A673 (cell line): Measurements from ENCODE around the gene MDN1.

ENCODE experiments used
- EZH2 ChIP-seq: fragments of 200-600 bp; sonication (generic); IDR thresholded peaks from 2 replicates; pipeline ENCODE4 v1.6.1; 2017; ENCODE audit warnings: borderline replicate concordance, low read depth, mild to moderate bottlenecking, mixed read lengths, antibody characterized with exemption, low read length; ENCODE audit not compliant: poor library complexity, severe bottlenecking
- TF ChIP-seq, protein P1 (sequence below): fragments of 300-800, 200-600 bp; sonication (generic); conservative IDR thresholded peaks from 2 replicates; pipeline ENCODE4 v1.5.1; 2017; ENCODE audit warnings: low read depth, mild to moderate bottlenecking, antibody characterized with exemption, low read length, moderate library complexity, mixed read lengths

DNA sequence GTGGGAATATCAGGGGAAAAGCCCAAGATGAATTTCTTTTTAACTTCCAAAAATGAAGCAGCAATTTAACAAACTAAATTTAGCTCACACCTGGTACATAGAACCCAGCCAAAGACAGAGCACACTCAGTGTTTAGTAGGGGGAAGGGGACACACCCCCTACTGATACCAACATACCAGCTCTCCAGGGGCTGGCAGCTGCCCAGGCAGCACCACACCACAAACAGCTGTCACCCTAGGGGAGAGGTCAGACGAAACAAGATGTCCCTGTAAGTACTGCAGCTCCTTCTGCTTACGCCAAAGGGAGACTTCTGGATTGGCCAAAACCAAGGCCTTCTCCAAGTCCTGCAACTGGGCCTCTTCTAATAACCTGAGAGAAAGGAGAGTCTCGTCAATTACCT is 26.0 kb downstream of the MDN1 start:
- TF ChIP-seq, protein P1, sequence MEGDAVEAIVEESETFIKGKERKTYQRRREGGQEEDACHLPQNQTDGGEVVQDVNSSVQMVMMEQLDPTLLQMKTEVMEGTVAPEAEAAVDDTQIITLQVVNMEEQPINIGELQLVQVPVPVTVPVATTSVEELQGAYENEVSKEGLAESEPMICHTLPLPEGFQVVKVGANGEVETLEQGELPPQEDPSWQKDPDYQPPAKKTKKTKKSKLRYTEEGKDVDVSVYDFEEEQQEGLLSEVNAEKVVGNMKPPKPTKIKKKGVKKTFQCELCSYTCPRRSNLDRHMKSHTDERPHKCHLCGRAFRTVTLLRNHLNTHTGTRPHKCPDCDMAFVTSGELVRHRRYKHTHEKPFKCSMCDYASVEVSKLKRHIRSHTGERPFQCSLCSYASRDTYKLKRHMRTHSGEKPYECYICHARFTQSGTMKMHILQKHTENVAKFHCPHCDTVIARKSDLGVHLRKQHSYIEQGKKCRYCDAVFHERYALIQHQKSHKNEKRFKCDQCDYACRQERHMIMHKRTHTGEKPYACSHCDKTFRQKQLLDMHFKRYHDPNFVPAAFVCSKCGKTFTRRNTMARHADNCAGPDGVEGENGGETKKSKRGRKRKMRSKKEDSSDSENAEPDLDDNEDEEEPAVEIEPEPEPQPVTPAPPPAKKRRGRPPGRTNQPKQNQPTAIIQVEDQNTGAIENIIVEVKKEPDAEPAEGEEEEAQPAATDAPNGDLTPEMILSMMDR, result no peak
- TF ChIP-seq EZH2, result no peak
